Memory B cell (primary cell): ENCODE data around the gene CCNB2.

Experiments used
- ATAC-seq: fragments of 150-1000 bp; cut with Tn5 transposase; 2 replicates; pipeline ENCODE4 v1.10.0; 2021; ENCODE audit warnings: low read depth, mild to moderate bottlenecking, moderate library complexity
- DNase-seq, 2 donors: peaks; one replicate each; pipeline ENCODE4 v3.0.0; 2022; ENCODE audit warnings: low spot score in 2 of 2
- H3K27ac Mint-ChIP-seq: one replicate; pipeline ENCODE4 v1.8.0; 2022; ENCODE audit warnings: mild to moderate bottlenecking, moderate library complexity, mixed read lengths
- H3K27me3 Mint-ChIP-seq: one replicate; pipeline ENCODE4 v1.8.0; 2022; ENCODE audit warnings: mixed read lengths
- H3K36me3 Mint-ChIP-seq: one replicate; pipeline ENCODE4 v1.8.0; 2022; ENCODE audit warnings: mild to moderate bottlenecking, mixed read lengths
- H3K4me1 Mint-ChIP-seq: one replicate; pipeline ENCODE4 v1.8.0; 2022; ENCODE audit warnings: mixed read lengths
- H3K4me3 Mint-ChIP-seq: one replicate; pipeline ENCODE4 v1.8.0; 2022; ENCODE audit warnings: mild to moderate bottlenecking, moderate library complexity, mixed read lengths
- H3K9me3 Mint-ChIP-seq: one replicate; pipeline ENCODE4 v1.8.0; 2022; ENCODE audit warnings: mixed read lengths

The CCNB2 gene

GRCh38 chr15:59104912-59105732 lies at the start of gene CCNB2:
CCNB2 (plus strand) TSS chr15:59105146; CDS start chr15:59105269, 123 bp downstream.
- DNase-seq: peak; percentile 67 to 80
- Mint-ChIP-seq H3K4me3 (peak within 1 kb of the TSS; percentile 92), H3K4me1 (peaks cover 2% of the 10 kb centered on the region), H3K27ac (peak within 1 kb of the TSS; percentile 96), H3K9me3 (no peaks in the 10 kb centered on the region), H3K27me3 (no peaks in the 10 kb centered on the region), H3K36me3 (peaks cover 2% of the 10 kb centered on the region)
- peak; percentile 99 for ATAC-seq

- peak; percentile 77 for ATAC-seq
- Mint-ChIP-seq H3K36me3 (peaks cover 27% of the 10 kb centered on the region), H3K4me3 (no peak overlapping the region), H3K27ac (peak overlapping the region; percentile 47), H3K27me3 (no peaks in the 10 kb centered on the region), H3K4me1 (peaks cover 15% of the 10 kb centered on the region), H3K9me3 (no peaks in the 10 kb centered on the region)
- no peak for DNase-seq
Measured at GRCh38 chr15:59059076-59059597, 45.8 kb upstream of the CCNB2 start.

GRCh38 chr15:59060348-59060747 lies 44.6 kb upstream of the CCNB2 start:
- Mint-ChIP-seq H3K27ac (no peak overlapping the region), H3K4me3 (no peak overlapping the region), H3K4me1 (peaks cover 15% of the 10 kb centered on the region), H3K36me3 (peaks cover 30% of the 10 kb centered on the region), H3K27me3 (no peaks in the 10 kb centered on the region), H3K9me3 (no peaks in the 10 kb centered on the region)
- ATAC-seq (no peak), DNase-seq (no peak)

DNA sequence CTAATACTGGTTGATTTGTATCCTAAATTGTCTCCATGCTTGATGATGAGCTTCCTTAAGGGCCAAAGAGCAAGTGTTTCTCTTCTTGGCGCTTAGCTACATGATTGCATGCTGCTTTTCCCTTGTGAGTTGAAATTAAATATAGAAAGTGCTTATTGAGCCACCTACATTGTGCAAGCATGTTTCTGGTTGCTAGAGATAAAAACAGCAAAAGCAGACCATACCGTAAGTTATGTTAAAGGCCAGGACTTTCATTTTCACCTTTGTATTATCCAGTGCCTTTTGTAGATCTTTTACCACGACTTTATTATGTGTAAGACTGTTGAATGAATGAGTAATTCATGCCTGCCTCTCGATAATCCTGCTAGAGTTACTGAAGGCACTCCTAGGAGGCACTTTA lies 41.9 kb upstream of the CCNB2 start:
- ATAC-seq (no peak), DNase-seq (no peak)
- peaks cover 19% of the 10 kb centered on the region for H3K4me1 Mint-ChIP-seq
- no peak overlapping the region for H3K4me3 Mint-ChIP-seq
- H3K27me3 Mint-ChIP-seq: no peaks in the 10 kb centered on the region
- H3K9me3 Mint-ChIP-seq: no peaks in the 10 kb centered on the region
- peaks cover 38% of the 10 kb centered on the region for H3K36me3 Mint-ChIP-seq
- peak overlapping the region; percentile 68 for H3K27ac Mint-ChIP-seq

DNA sequence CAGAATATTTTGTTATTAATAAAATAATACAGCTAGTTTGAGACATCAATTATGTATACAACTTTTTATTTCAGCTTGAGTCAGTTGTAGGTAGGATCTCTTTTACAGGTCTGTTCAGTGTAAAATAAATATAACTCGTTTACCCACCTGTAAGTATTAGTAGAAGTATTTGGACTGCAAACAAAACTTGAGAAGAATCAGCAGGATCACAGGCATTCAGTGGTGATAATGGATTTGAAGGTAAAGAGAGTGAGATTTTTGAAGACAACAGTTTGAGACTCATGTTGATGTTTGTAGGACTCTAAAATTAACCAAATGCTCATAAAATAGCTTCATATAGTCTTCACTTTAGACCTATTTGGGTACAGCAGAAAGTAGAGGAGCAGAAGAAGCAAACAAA lies 35.5 kb upstream of the CCNB2 start:
- Mint-ChIP-seq H3K9me3 (no peaks in the 10 kb centered on the region), H3K36me3 (peaks cover 34% of the 10 kb centered on the region), H3K27ac (no peak overlapping the region), H3K4me3 (no peak overlapping the region), H3K4me1 (peaks cover 4% of the 10 kb centered on the region), H3K27me3 (no peaks in the 10 kb centered on the region)
- no peak for DNase-seq
- ATAC-seq: no peak

GRCh38 chr15:59074607-59075006 lies 30.3 kb upstream of the CCNB2 start:
- ATAC-seq: no peak
- no peak overlapping the region for H3K4me3 Mint-ChIP-seq
- H3K36me3 Mint-ChIP-seq: peaks cover 23% of the 10 kb centered on the region
- H3K4me1 Mint-ChIP-seq: peaks cover 3% of the 10 kb centered on the region
- no peaks in the 10 kb centered on the region for H3K9me3 Mint-ChIP-seq
- DNase-seq: no peak
- H3K27ac Mint-ChIP-seq: peak overlapping the region; percentile 89
- no peaks in the 10 kb centered on the region for H3K27me3 Mint-ChIP-seq

GRCh38 chr15:59087731-59088130 lies 17.2 kb upstream of the CCNB2 start:
- no peaks in the 10 kb centered on the region for H3K27me3 Mint-ChIP-seq
- no peaks in the 10 kb centered on the region for H3K4me1 Mint-ChIP-seq
- DNase-seq (no peak), ATAC-seq (no peak)
- H3K27ac Mint-ChIP-seq: peak overlapping the region; percentile 14
- H3K4me3 Mint-ChIP-seq: no peak overlapping the region
- H3K36me3 Mint-ChIP-seq: peaks cover 20% of the 10 kb centered on the region
- H3K9me3 Mint-ChIP-seq: no peaks in the 10 kb centered on the region

- no peak overlapping the region for H3K4me3 Mint-ChIP-seq
- DNase-seq (no peak), ATAC-seq (no peak)
- no peak overlapping the region for H3K27ac Mint-ChIP-seq
- no peaks in the 10 kb centered on the region for H3K4me1 Mint-ChIP-seq
- H3K9me3 Mint-ChIP-seq: no peaks in the 10 kb centered on the region
- H3K27me3 Mint-ChIP-seq: no peaks in the 10 kb centered on the region
- peaks cover 15% of the 10 kb centered on the region for H3K36me3 Mint-ChIP-seq
Measured at GRCh38 chr15:59094077-59094476, 10.9 kb upstream of the CCNB2 start.

GRCh38 chr15:59096429-59096828 lies 8.5 kb upstream of the CCNB2 start:
- H3K4me3 Mint-ChIP-seq: no peak overlapping the region
- no peak overlapping the region for H3K27ac Mint-ChIP-seq
- DNase-seq (no peak), ATAC-seq (no peak)
- peaks cover 14% of the 10 kb centered on the region for H3K36me3 Mint-ChIP-seq
- no peaks in the 10 kb centered on the region for H3K9me3 Mint-ChIP-seq
- no peaks in the 10 kb centered on the region for H3K27me3 Mint-ChIP-seq
- H3K4me1 Mint-ChIP-seq: no peaks in the 10 kb centered on the region

- peaks cover 13% of the 10 kb centered on the region for H3K36me3 Mint-ChIP-seq
- no peaks in the 10 kb centered on the region for H3K4me1 Mint-ChIP-seq
- H3K4me3 Mint-ChIP-seq: no peak overlapping the region
- H3K27me3 Mint-ChIP-seq: no peaks in the 10 kb centered on the region
- no peak overlapping the region for H3K27ac Mint-ChIP-seq
- no peaks in the 10 kb centered on the region for H3K9me3 Mint-ChIP-seq
- ATAC-seq (no peak), DNase-seq (no peak)
Measured at GRCh38 chr15:59099162-59099685, 5.7 kb upstream of the CCNB2 start.

GRCh38 chr15:59104602-59104911 lies 389 bp upstream of the CCNB2 start:
- Mint-ChIP-seq H3K9me3 (no peaks in the 10 kb centered on the region), H3K36me3 (peaks cover 2% of the 10 kb centered on the region), H3K27ac (peak overlapping the region; percentile 96), H3K27me3 (no peaks in the 10 kb centered on the region), H3K4me3 (peak overlapping the region; percentile 92), H3K4me1 (peaks cover 2% of the 10 kb centered on the region)
- no peak for DNase-seq
- no peak for ATAC-seq

GRCh38 chr15:59105854-59106253 lies 908 bp downstream of the CCNB2 start:
- DNase-seq: no peak
- H3K4me3 Mint-ChIP-seq: peak overlapping the region; percentile 92
- no peaks in the 10 kb centered on the region for H3K27me3 Mint-ChIP-seq
- peaks cover 2% of the 10 kb centered on the region for H3K4me1 Mint-ChIP-seq
- ATAC-seq: no peak
- peaks cover 2% of the 10 kb centered on the region for H3K36me3 Mint-ChIP-seq
- no peak overlapping the region for H3K27ac Mint-ChIP-seq
- H3K9me3 Mint-ChIP-seq: no peaks in the 10 kb centered on the region

DNA sequence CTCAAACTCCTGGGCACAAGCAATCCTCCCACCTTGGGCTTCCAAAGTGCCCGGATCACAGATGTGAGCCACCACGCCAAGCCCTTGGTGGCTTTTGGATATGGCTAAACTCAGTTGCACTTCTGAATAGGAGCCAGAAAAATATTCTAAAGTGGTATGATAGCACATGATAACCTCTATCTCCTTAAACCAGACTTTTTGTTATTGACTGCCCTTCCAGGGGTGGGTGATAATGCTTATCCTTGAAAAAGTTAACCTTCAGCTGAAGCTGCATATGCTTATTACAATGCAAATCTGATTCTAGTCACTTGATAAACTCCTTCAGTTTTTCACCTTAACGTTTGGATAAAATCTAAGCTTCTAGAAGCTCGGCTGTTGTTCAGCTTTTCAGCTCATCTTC lies 6.3 kb downstream of the CCNB2 start:
- Mint-ChIP-seq H3K36me3 (no peaks in the 10 kb centered on the region), H3K27ac (no peak overlapping the region), H3K27me3 (no peaks in the 10 kb centered on the region), H3K4me3 (no peak overlapping the region), H3K9me3 (no peaks in the 10 kb centered on the region), H3K4me1 (no peaks in the 10 kb centered on the region)
- ATAC-seq: no peak
- DNase-seq: no peak

GRCh38 chr15:59115047-59115446 lies 10.1 kb downstream of the CCNB2 start:
- H3K27me3 Mint-ChIP-seq: no peaks in the 10 kb centered on the region
- H3K4me1 Mint-ChIP-seq: peaks cover 5% of the 10 kb centered on the region
- no peak overlapping the region for H3K4me3 Mint-ChIP-seq
- H3K36me3 Mint-ChIP-seq: no peaks in the 10 kb centered on the region
- H3K9me3 Mint-ChIP-seq: no peaks in the 10 kb centered on the region
- H3K27ac Mint-ChIP-seq: no peak overlapping the region
- ATAC-seq: no peak
- no peak for DNase-seq

DNA sequence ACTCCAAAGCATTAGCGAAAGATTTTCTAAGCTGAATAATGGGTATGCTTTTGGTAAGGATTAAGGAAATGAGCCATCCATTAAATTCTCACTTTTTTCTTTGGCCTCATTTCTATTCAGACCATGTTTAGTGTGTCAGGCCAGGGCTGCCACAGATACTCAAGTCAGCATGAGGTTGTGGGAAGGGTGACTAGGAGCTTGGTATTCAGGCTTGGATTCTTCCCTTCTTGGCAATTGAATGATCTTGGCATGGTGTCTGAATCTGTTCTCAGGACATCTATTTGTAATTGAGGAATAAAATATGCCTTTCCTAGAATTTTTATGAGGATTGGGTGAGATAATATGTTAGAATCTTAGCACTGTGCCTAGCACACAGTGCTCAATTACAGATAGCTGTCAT lies 11.2 kb downstream of the CCNB2 start:
- no peak for DNase-seq
- no peak overlapping the region for H3K4me3 Mint-ChIP-seq
- no peak overlapping the region for H3K27ac Mint-ChIP-seq
- H3K9me3 Mint-ChIP-seq: no peaks in the 10 kb centered on the region
- peaks cover 8% of the 10 kb centered on the region for H3K4me1 Mint-ChIP-seq
- no peaks in the 10 kb centered on the region for H3K27me3 Mint-ChIP-seq
- H3K36me3 Mint-ChIP-seq: no peaks in the 10 kb centered on the region
- ATAC-seq: no peak
